Gastroesophageal sphincter (tissue), 4 donors: Measurements from ENCODE around the gene DGKG. TPM values are rescaled to one million over a fixed set of nuclear protein-coding genes. Genes with fewer than 3 reads are reported as not detected.

Source experiments
- ATAC-seq: fragments of 150-250 bp; one replicate; pipeline ENCODE4 v1.9.1; 2016; ENCODE audit warnings: mild to moderate bottlenecking, moderate library complexity
- H3K27ac ChIP-seq, 4 donors: fragments of 200-600 bp; sonication (generic) in 3 of 4; 1 replicate in 3 of 4; 2 replicates in 1 of 4; pipeline ENCODE4 v1.5.1; 2016 to 2019
- H3K27me3 ChIP-seq: fragments of 200-600 bp; sonication (generic); one replicate; pipeline ENCODE4 v1.5.1; 2019
- H3K36me3 ChIP-seq, 2 donors: fragments of 200-600 bp; sonication (generic); one replicate each; pipeline ENCODE4 v1.5.1; 2019; ENCODE audit warnings: control low read depth in 1 of 2
- H3K4me1 ChIP-seq, 3 donors: fragments of 200-600 bp; sonication (generic); 1 replicate in 2 of 3; 2 replicates in 1 of 3; pipeline ENCODE4 v1.5.1; 2016 to 2019; ENCODE audit warnings: control low read depth in 2 of 3
- H3K4me3 ChIP-seq, 2 donors: fragments of 200-600 bp; sonication (generic); one replicate each; pipeline ENCODE4 v1.5.1; 2019; ENCODE audit warnings: mild to moderate bottlenecking in 1 of 2, moderate library complexity in 1 of 2
- H3K9me3 ChIP-seq, 3 donors: fragments of 200-600 bp; sonication (generic); one replicate each; pipeline ENCODE4 v1.5.1; 2017 to 2019; ENCODE audit warnings: control low read depth in 2 of 3
- CTCF ChIP-seq, 4 experiments: fragments of 200-600 bp in 2 of 4; fragments of 450-650 bp in 2 of 4; sonication (generic) in 1 of 4; IDR thresholded peaks; one replicate each; pipeline ENCODE4 v1.5.1; 2017 to 2019; ENCODE audit warnings: antibody characterized with exemption in 4 of 4, mild to moderate bottlenecking in 2 of 4, moderate library complexity in 2 of 4
- EP300 ChIP-seq: sonication (generic); formaldehyde crosslinking; IDR thresholded peaks from one replicate; pipeline ENCODE4 v1.6.1; 2017; ENCODE audit warnings: antibody characterized with exemption, mild to moderate bottlenecking
- POLR2A ChIP-seq, 2 donors: fragments of 450-650 bp; IDR thresholded peaks; one replicate each; pipeline ENCODE4 v1.6.1; 2017; ENCODE audit warnings: antibody characterized with exemption in 2 of 2, mild to moderate bottlenecking in 2 of 2, moderate library complexity in 1 of 2
- POLR2AphosphoS5 ChIP-seq: sonication (generic); formaldehyde crosslinking; IDR thresholded peaks from one replicate; pipeline ENCODE4 v1.6.1; 2017; ENCODE audit warnings: antibody characterized with exemption
- WGBS, 2 donors: methylation state at CpG; one replicate each; pipeline ENCODE4 v1.1.5; 2018; ENCODE audit warnings: low coverage in 1 of 2; 5-methylcytosine and 5-hydroxymethylcytosine counted together
- total RNA-seq, 4 donors: library from RNA; depleted of rRNA; stranded (reverse); fragments of >200 nt; gene quantifications; one replicate each; pipeline ENCODE4 v1.1.0, GENCODE V29; 2016

The DGKG gene
- total RNA-seq, 4 donors from 2014 or later: 46.3 to 134 (median 90.4) TPM

GRCh38 chr3:186168976-186169375 is 193.1 kb downstream of the DGKG start:
- no peaks in the 10 kb centered on the region for H3K27me3 ChIP-seq
- no peaks in the 10 kb centered on the region for H3K9me3 ChIP-seq
- TF ChIP-seq CTCF (IDR thresholded peaks at IDR 0.05) (no peak), EP300 (no peak), POLR2A (IDR thresholded peaks at IDR 0.05) (no peak), POLR2AphosphoS5 (no peak)
- peaks cover 0 to 28% (median 0%) of the 10 kb centered on the region in 3 donors for H3K4me1 ChIP-seq
- H3K36me3 ChIP-seq: peaks cover 0 to 66% of the 10 kb centered on the region in 2 donors
- H3K27ac ChIP-seq: no peak overlapping the region
- no peak for ATAC-seq
- no peak overlapping the region for H3K4me3 ChIP-seq

DNA sequence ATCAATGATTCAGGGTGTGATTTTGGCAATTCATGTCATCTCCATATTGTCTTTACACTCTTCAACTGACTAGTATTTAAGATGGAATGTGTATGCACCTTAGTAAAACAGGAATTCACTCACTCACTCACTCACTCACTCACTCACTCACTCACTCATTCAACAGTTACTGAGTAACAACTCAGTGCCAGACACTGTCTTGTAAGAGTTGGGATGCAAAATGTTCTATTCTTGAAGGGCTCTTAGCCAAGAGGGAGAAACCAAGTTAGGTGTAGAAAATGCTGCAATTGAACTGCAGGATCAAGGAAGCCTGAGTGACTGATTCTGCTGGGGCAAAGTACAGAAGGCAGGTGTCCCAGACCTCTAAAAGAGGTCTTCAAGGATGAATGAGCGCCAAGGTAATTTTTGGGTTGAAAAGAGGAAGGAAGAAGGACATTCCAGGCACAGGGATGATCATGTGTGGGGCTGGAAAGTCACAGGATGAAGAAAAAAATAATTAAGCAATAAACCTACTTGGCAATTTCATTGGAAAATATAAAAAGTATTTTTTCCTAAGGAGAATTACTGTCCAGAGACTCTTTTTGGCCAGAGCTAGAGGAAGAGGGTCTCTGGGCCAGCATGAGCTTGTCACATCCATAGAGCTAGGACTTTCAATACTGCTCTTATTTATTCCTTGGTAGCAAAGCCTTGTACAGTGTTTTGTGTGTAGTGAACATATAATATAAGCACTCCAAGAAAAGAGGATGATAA is 194.2 kb downstream of the DGKG start:
- H3K27ac ChIP-seq: no peak overlapping the region
- no peak overlapping the region for H3K4me3 ChIP-seq
- WGBS, 2 donors: 63 to 88% methylated on average over 1 of the region's 1 CpG
- no peaks in the 10 kb centered on the region for H3K9me3 ChIP-seq
- peaks cover 0 to 66% of the 10 kb centered on the region in 2 donors for H3K36me3 ChIP-seq
- no peak for ATAC-seq
- no peaks in the 10 kb centered on the region for H3K27me3 ChIP-seq
- H3K4me1 ChIP-seq: peaks cover 0 to 28% (median 0%) of the 10 kb centered on the region in 3 donors
- TF ChIP-seq POLR2A (IDR thresholded peaks at IDR 0.05) (no peak), EP300 (no peak), POLR2AphosphoS5 (no peak), CTCF (IDR thresholded peaks at IDR 0.05) (no peak)

GRCh38 chr3:186166491-186167288 is 195.3 kb downstream of the DGKG start:
- TF ChIP-seq POLR2AphosphoS5 (no peak), EP300 (no peak), POLR2A (IDR thresholded peaks at IDR 0.05) (no peak), CTCF (IDR thresholded peaks at IDR 0.05) (no peak)
- Histone ChIP-seq H3K36me3 (peaks cover 0 to 69% of the 10 kb centered on the region in 2 donors), H3K9me3 (no peaks in the 10 kb centered on the region), H3K4me1 (peaks cover 0 to 28% (median 0%) of the 10 kb centered on the region in 3 donors), H3K27me3 (no peaks in the 10 kb centered on the region), H3K27ac (peak overlapping the region in 2 of 4 donors; percentile 29 to 40), H3K4me3 (no peak overlapping the region)
- 41 to 45% methylated on average over 3 of the region's 3 CpGs for WGBS, 2 donors
- no peak for ATAC-seq

GRCh38 chr3:186166036-186166435 is 196.0 kb downstream of the DGKG start:
- H3K36me3 ChIP-seq: peaks cover 0 to 76% of the 10 kb centered on the region in 2 donors
- no peak for ATAC-seq
- H3K4me3 ChIP-seq: no peak overlapping the region
- TF ChIP-seq POLR2AphosphoS5 (no peak), POLR2A (IDR thresholded peaks at IDR 0.05) (no peak), EP300 (no peak), CTCF (IDR thresholded peaks at IDR 0.05) (no peak)
- H3K4me1 ChIP-seq: peaks cover 0 to 28% (median 0%) of the 10 kb centered on the region in 3 donors
- H3K27ac ChIP-seq: peak overlapping the region in 3 of 4 donors; percentile 24 to 29 (median 26)
- no peaks in the 10 kb centered on the region for H3K9me3 ChIP-seq
- no peaks in the 10 kb centered on the region for H3K27me3 ChIP-seq
- 19 to 33% methylated on average over 3 of the region's 3 CpGs for WGBS, 2 donors
